ENCODE measurements around the gene MTMR10. TPM values are rescaled to one million over a fixed set of nuclear protein-coding genes. Genes with fewer than 3 reads are reported as not detected.

The MTMR10 gene
- total and polyA plus RNA-seq, 2 donors (not counting 3 experiments of a cell fraction or from before 2014, with no cell fraction given) = 48.3 to 88.5 TPM

DNA sequence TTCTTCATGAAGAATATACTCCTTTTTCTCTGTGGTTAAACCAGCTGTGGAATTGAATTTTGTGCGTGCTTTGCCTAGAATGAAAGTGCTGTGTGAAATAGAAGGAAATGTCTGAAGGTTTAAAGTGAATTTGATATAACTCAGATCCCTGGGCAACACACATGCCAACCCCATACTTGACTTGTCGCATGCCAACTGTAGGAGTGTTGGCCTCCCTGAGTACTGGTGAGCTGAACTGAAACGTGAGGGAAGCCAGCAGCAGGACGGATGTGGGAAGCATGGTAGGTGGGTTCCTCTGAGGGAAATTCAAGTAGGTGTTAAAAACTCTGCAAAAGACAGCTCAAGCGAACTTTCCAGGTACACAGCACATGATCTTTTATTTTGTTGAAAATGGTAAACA lies 73.1 kb downstream of the MTMR10 start:
- intact Hi-C loops (cut with micrococcal nuclease) = no loop called here

More for the DNA sequence above, 73.1 kb downstream of the MTMR10 start:
- TF ChIP-seq POLR2A (IDR thresholded peaks at IDR 0.05; ENCODE audit: low read depth, low read length) (no peak), GATA2 (IDR thresholded peaks at IDR 0.05; ENCODE audit: insufficient read depth, insufficient read length, low read depth, low read length) (no peak), POLR2AphosphoS5 (IDR thresholded peaks at IDR 0.05; ENCODE audit: insufficient read depth, low read depth, low read length) (no peak), FOS (IDR thresholded peaks at IDR 0.05; ENCODE audit: borderline replicate concordance, insufficient read depth, low read length) (no peak)
- TF ChIP-seq, protein P1, sequence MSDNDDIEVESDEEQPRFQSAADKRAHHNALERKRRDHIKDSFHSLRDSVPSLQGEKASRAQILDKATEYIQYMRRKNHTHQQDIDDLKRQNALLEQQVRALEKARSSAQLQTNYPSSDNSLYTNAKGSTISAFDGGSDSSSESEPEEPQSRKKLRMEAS (IDR thresholded peaks at IDR 0.05; ENCODE audit: insufficient read depth, insufficient read length) = no peak
- TF ChIP-seq, protein P2, sequence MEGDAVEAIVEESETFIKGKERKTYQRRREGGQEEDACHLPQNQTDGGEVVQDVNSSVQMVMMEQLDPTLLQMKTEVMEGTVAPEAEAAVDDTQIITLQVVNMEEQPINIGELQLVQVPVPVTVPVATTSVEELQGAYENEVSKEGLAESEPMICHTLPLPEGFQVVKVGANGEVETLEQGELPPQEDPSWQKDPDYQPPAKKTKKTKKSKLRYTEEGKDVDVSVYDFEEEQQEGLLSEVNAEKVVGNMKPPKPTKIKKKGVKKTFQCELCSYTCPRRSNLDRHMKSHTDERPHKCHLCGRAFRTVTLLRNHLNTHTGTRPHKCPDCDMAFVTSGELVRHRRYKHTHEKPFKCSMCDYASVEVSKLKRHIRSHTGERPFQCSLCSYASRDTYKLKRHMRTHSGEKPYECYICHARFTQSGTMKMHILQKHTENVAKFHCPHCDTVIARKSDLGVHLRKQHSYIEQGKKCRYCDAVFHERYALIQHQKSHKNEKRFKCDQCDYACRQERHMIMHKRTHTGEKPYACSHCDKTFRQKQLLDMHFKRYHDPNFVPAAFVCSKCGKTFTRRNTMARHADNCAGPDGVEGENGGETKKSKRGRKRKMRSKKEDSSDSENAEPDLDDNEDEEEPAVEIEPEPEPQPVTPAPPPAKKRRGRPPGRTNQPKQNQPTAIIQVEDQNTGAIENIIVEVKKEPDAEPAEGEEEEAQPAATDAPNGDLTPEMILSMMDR (IDR thresholded peaks at IDR 0.05; ENCODE audit: extremely low read depth in 1 of 2, insufficient read depth in 1 of 2, low read depth in 1 of 2, low read length in 2 of 2) = no peak
- FAIRE-seq (no peak), DNase-seq (ENCODE audit: low read depth, low spot score) (no peak)
- H3K9me3 ChIP-seq (replicated peaks; ENCODE audit: control insufficient read depth, insufficient read depth, low read length) = no peaks in the 10 kb centered on the region
- no peaks in the 10 kb centered on the region for H3K79me2 ChIP-seq (ENCODE audit: control insufficient read depth, insufficient read depth, low read length)
- peaks cover 0 to 6% of the 10 kb centered on the region in 2 experiments for H3K36me3 ChIP-seq (ENCODE audit: control insufficient read depth in 2 of 2, extremely low read depth in 1 of 2, insufficient read depth in 2 of 2, low read length in 2 of 2)
- H3K4me1 ChIP-seq (ENCODE audit: control insufficient read depth, extremely low read depth, insufficient read depth, low read length) = peaks cover 16% of the 10 kb centered on the region
- CTCF ChIA-PET = interaction anchor here (1.8 to 2.4 kb wide), 2 partner anchors 59 to 211 kb away, joined by 5 to 7 read pairs; no protein-coding TSS in a partner anchor
- no peak overlapping the region for H2AFZ ChIP-seq (ENCODE audit: low read depth, low read length)
- no peaks in the 10 kb centered on the region for H3K9me1 ChIP-seq (replicated peaks; ENCODE audit: control insufficient read depth, extremely low read depth, insufficient read depth, low read length)
- H3K4me2 ChIP-seq (ENCODE audit: insufficient read depth, low read length) = no peak overlapping the region
- no peaks in the 10 kb centered on the region for H4K20me1 ChIP-seq (replicated peaks; ENCODE audit: control insufficient read depth, extremely low read depth, insufficient read depth, low read length)
- H3K9ac ChIP-seq (replicated peaks; ENCODE audit: extremely low read depth, insufficient read depth, low read length) = no peak overlapping the region
- dilution Hi-C loops (cut with MboI; ENCODE audit: extremely low pct_ligation_motif_present, low sequenced_read_pairs) = no loop called here
- no peak overlapping the region for H3K27ac ChIP-seq (ENCODE audit: insufficient read depth, low read depth, low read length)
- no peaks in the 10 kb centered on the region for H3K27me3 ChIP-seq (ENCODE audit: control insufficient read depth in 2 of 2, insufficient read depth in 2 of 2, low read length in 2 of 2)
- no TSS peak for BruUV-seq (replicated peaks)
- POLR2A ChIA-PET = no interaction called here
- H3K4me3 ChIP-seq (replicated peaks in 1 of 3; ENCODE audit: insufficient read depth in 1 of 3, low read depth in 1 of 3, low read length in 3 of 3) = no peak overlapping the region
